DND-41 (cell line): ENCODE data around the gene KIAA1328.

ENCODE experiments used
- ATAC-seq: fragments of 200-7000 bp; cut with Tn5 transposase; 3 replicates; pipeline ENCODE4 v1.9.1; 2021; ENCODE audit warnings: low read depth; ENCODE audit not compliant: insufficient read depth
- DNase-seq: peaks from one replicate; pipeline ENCODE4 v3.0.0-alpha.2; 2020
- H2AFZ ChIP-seq: 2 replicates; pipeline ENCODE4 v1.6.0; 2012; ENCODE audit warnings: low read depth, low read length
- H3K27ac ChIP-seq: 2 replicates; pipeline ENCODE4 v1.5.1; 2012; ENCODE audit warnings: low read length, inconsistent platforms
- H3K27me3 ChIP-seq: fragments of 200-600 bp; sonication (generic); 2 replicates; pipeline ENCODE4 v1.6.0; 2012; ENCODE audit warnings: low read length, mild to moderate bottlenecking, inconsistent platforms; ENCODE audit not compliant: insufficient read depth, poor library complexity
- H3K36me3 ChIP-seq: 2 replicates; pipeline ENCODE4 v1.5.1; 2012; ENCODE audit warnings: low read length, inconsistent platforms; ENCODE audit not compliant: insufficient read depth
- H3K4me1 ChIP-seq: 2 replicates; pipeline ENCODE4 v1.5.1; 2012; ENCODE audit warnings: mild to moderate bottlenecking, low read length; ENCODE audit not compliant: insufficient read depth
- H3K4me2 ChIP-seq: 2 replicates; pipeline ENCODE4 v1.6.0; 2012; ENCODE audit warnings: mild to moderate bottlenecking, moderate library complexity, low read length, inconsistent platforms; ENCODE audit not compliant: insufficient read depth
- H3K4me3 ChIP-seq, 2 experiments: fragments of 200-600 bp in 1 of 2; shearing (Covaris generic) in 1 of 2; 2 replicates each; pipeline ENCODE4 v1.5.1; 2012 to 2016; ENCODE audit warnings: inconsistent platforms in 2 of 2, low read length in 2 of 2, mild to moderate bottlenecking in 2 of 2, low read depth in 1 of 2, moderate library complexity in 1 of 2
- H3K79me2 ChIP-seq: 2 replicates; pipeline ENCODE4 v1.6.0; 2012; ENCODE audit warnings: low read length, inconsistent platforms; ENCODE audit not compliant: insufficient read depth
- H3K9ac ChIP-seq: 2 replicates; pipeline ENCODE4 v1.6.0; 2012; ENCODE audit warnings: low read depth, mild to moderate bottlenecking, inconsistent platforms, low read length, moderate library complexity
- H3K9me3 ChIP-seq: 2 replicates; pipeline ENCODE4 v1.5.1; 2012; ENCODE audit warnings: low read length, moderate library complexity, mild to moderate bottlenecking, inconsistent platforms; ENCODE audit not compliant: insufficient read depth, severe bottlenecking
- H4K20me1 ChIP-seq: 2 replicates; pipeline ENCODE4 v1.6.0; 2012; ENCODE audit warnings: low read length; ENCODE audit not compliant: insufficient read depth
- CTCF ChIP-seq: IDR thresholded peaks from 2 replicates; pipeline ENCODE4 v1.5.1; 2012; ENCODE audit warnings: borderline replicate concordance, low read length, moderate library complexity, mild to moderate bottlenecking; ENCODE audit not compliant: poor library complexity, severe bottlenecking; ENCODE audit errors: extremely low read depth
- EZH2 ChIP-seq: IDR thresholded peaks from 3 replicates; pipeline ENCODE4 v1.6.1; 2012; ENCODE audit warnings: borderline replicate concordance, low read depth, mild to moderate bottlenecking, moderate library complexity, low read length, inconsistent platforms; ENCODE audit not compliant: severe bottlenecking

Gene KIAA1328

GRCh38 chr18:36798738-36799473 lies 30.0 kb upstream of the KIAA1328 start:
- no peaks in the 10 kb centered on the region for H3K27me3 ChIP-seq
- H4K20me1 ChIP-seq: no peaks in the 10 kb centered on the region
- H3K36me3 ChIP-seq: peaks cover 97% of the 10 kb centered on the region
- DNase-seq: no peak
- no peaks in the 10 kb centered on the region for H3K79me2 ChIP-seq
- TF ChIP-seq EZH2: no peak
- TF ChIP-seq CTCF: no peak
- ATAC-seq: no peak
- H3K27ac ChIP-seq: no peak overlapping the region
- no peak overlapping the region for H2AFZ ChIP-seq
- H3K9ac ChIP-seq: no peak overlapping the region
- no peaks in the 10 kb centered on the region for H3K4me1 ChIP-seq
- H3K9me3 ChIP-seq: no peaks in the 10 kb centered on the region
- H3K4me3 ChIP-seq: no peak overlapping the region
- H3K4me2 ChIP-seq: no peak overlapping the region

GRCh38 chr18:36805105-36805504 lies 23.8 kb upstream of the KIAA1328 start:
- H3K79me2 ChIP-seq: peaks cover 6% of the 10 kb centered on the region
- H4K20me1 ChIP-seq: peaks cover 9% of the 10 kb centered on the region; the same call in 1 of the 2 replicates
- H3K9me3 ChIP-seq: no peaks in the 10 kb centered on the region
- DNase-seq (no peak), ATAC-seq (no peak)
- H3K4me1 ChIP-seq: no peaks in the 10 kb centered on the region
- no peak overlapping the region for H3K9ac ChIP-seq
- peaks cover 86% of the 10 kb centered on the region for H3K36me3 ChIP-seq
- no peak overlapping the region for H3K4me3 ChIP-seq
- H3K4me2 ChIP-seq: no peak overlapping the region
- no peak overlapping the region for H3K27ac ChIP-seq
- TF ChIP-seq CTCF (no peak), EZH2 (no peak)
- H2AFZ ChIP-seq: no peak overlapping the region
- no peaks in the 10 kb centered on the region for H3K27me3 ChIP-seq

- H3K4me1 ChIP-seq: no peaks in the 10 kb centered on the region
- DNase-seq (no peak), ATAC-seq (no peak)
- H3K9ac ChIP-seq: no peak overlapping the region
- H3K27me3 ChIP-seq: no peaks in the 10 kb centered on the region
- H4K20me1 ChIP-seq: peaks cover 31% of the 10 kb centered on the region
- peaks cover 6% of the 10 kb centered on the region for H3K79me2 ChIP-seq
- H3K36me3 ChIP-seq: peaks cover 81% of the 10 kb centered on the region
- H3K27ac ChIP-seq: no peak overlapping the region
- no peak overlapping the region for H2AFZ ChIP-seq
- H3K9me3 ChIP-seq: no peaks in the 10 kb centered on the region
- no peak overlapping the region for H3K4me2 ChIP-seq
- TF ChIP-seq CTCF (no peak), EZH2 (no peak)
- H3K4me3 ChIP-seq: no peak overlapping the region
Measured at GRCh38 chr18:36808681-36809080, 20.2 kb upstream of the KIAA1328 start.
